ENCODE measurements around the gene WDR35. TPM values are rescaled to one million over a fixed set of nuclear protein-coding genes. Genes with fewer than 3 reads are reported as not detected.

The WDR35 gene
- total RNA-seq, 1 experiment from 2014 or later: 8.2 TPM

- Histone ChIP-seq H3K4me1 (replicated peaks; ENCODE audit: insufficient read depth) (no peaks in the 10 kb centered on the region), H3K36me3 (ENCODE audit: low read depth) (no peaks in the 10 kb centered on the region), H3K4me2 (no peak overlapping the region), H3F3A (ENCODE audit: insufficient read depth, low read depth) (no peaks in the 10 kb centered on the region), H3K27ac (no peak overlapping the region), H3K27me3 (ENCODE audit: insufficient read depth, low read depth) (no peaks in the 10 kb centered on the region), H3K9me3 (ENCODE audit: insufficient read depth, low read depth) (no peaks in the 10 kb centered on the region), H3K79me2 (ENCODE audit: low read depth) (no peaks in the 10 kb centered on the region), H4K20me1 (ENCODE audit: insufficient read depth) (no peaks in the 10 kb centered on the region), H3K4me3 (no peak overlapping the region), H3K9me2 (ENCODE audit: insufficient read depth) (no peaks in the 10 kb centered on the region), H2AFZ (no peak overlapping the region)
- no TSS peak for BruUV-seq (replicated peaks)
- ChIA-PET CTCF (no interaction called here), POLR2A (ENCODE audit: unreplicated experiment) (no interaction called here)
- no peak for DNase-seq
- TF ChIP-seq CTCF (conservative IDR thresholded peaks at IDR 0.05): no peak
- no peak for TF ChIP-seq EZH2 (IDR thresholded peaks at IDR 0.05; ENCODE audit: low read depth)
- intact Hi-C loops (cut with micrococcal nuclease; ENCODE audit: unreplicated experiment): no loop called here
Observed at GRCh38 chr2:19868224-19868623, 121.7 kb downstream of the WDR35 start.

- ChIA-PET POLR2A (ENCODE audit: unreplicated experiment) (no interaction called here), CTCF (no interaction called here)
- no peaks in the 10 kb centered on the region for H4K20me1 ChIP-seq (ENCODE audit: insufficient read depth)
- no peak overlapping the region for H2AFZ ChIP-seq
- intact Hi-C loops (cut with micrococcal nuclease; ENCODE audit: unreplicated experiment): no loop called here
- H3K27me3 ChIP-seq (ENCODE audit: insufficient read depth, low read depth): no peaks in the 10 kb centered on the region
- no peaks in the 10 kb centered on the region for H3K9me3 ChIP-seq (ENCODE audit: insufficient read depth, low read depth)
- no peaks in the 10 kb centered on the region for H3K9me2 ChIP-seq (ENCODE audit: insufficient read depth)
- H3K4me2 ChIP-seq: no peak overlapping the region
- no peak for DNase-seq
- TF ChIP-seq CTCF (conservative IDR thresholded peaks at IDR 0.05): no peak
- no peak for TF ChIP-seq EZH2 (IDR thresholded peaks at IDR 0.05; ENCODE audit: low read depth)
- H3K79me2 ChIP-seq (ENCODE audit: low read depth): no peaks in the 10 kb centered on the region
- H3F3A ChIP-seq (ENCODE audit: insufficient read depth, low read depth): no peaks in the 10 kb centered on the region
- no peak overlapping the region for H3K4me3 ChIP-seq
- H3K36me3 ChIP-seq (ENCODE audit: low read depth): no peaks in the 10 kb centered on the region
- no peak overlapping the region for H3K27ac ChIP-seq
- H3K4me1 ChIP-seq (replicated peaks; ENCODE audit: insufficient read depth): peaks cover 8% of the 10 kb centered on the region
- BruUV-seq (replicated peaks): no TSS peak
Observed at GRCh38 chr2:19866771-19867170, 123.1 kb downstream of the WDR35 start.

- Histone ChIP-seq H3K79me2 (ENCODE audit: low read depth) (no peaks in the 10 kb centered on the region), H3F3A (ENCODE audit: insufficient read depth, low read depth) (no peaks in the 10 kb centered on the region), H3K4me1 (replicated peaks; ENCODE audit: insufficient read depth) (peaks cover 14% of the 10 kb centered on the region), H3K9me2 (ENCODE audit: insufficient read depth) (no peaks in the 10 kb centered on the region), H3K9me3 (ENCODE audit: insufficient read depth, low read depth) (no peaks in the 10 kb centered on the region), H3K4me3 (no peak overlapping the region), H3K27me3 (ENCODE audit: insufficient read depth, low read depth) (no peaks in the 10 kb centered on the region), H3K36me3 (ENCODE audit: low read depth) (no peaks in the 10 kb centered on the region), H2AFZ (no peak overlapping the region), H3K4me2 (no peak overlapping the region), H4K20me1 (ENCODE audit: insufficient read depth) (no peaks in the 10 kb centered on the region), H3K27ac (no peak overlapping the region)
- TF ChIP-seq EZH2 (IDR thresholded peaks at IDR 0.05; ENCODE audit: low read depth) (no peak), CTCF (conservative IDR thresholded peaks at IDR 0.05) (no peak)
- ChIA-PET POLR2A (ENCODE audit: unreplicated experiment) (interaction anchor here (0.6 kb wide), 1 partner anchor 71 kb away, joined by 9 read pairs; no protein-coding TSS in a partner anchor), CTCF (interaction anchor here (0.6 kb wide), 1 partner anchor 503 kb away, joined by 5 read pairs; no protein-coding TSS in a partner anchor)
- no TSS peak for BruUV-seq (replicated peaks)
- no peak for DNase-seq
- intact Hi-C loops (cut with micrococcal nuclease; ENCODE audit: unreplicated experiment): no loop called here
Observed at GRCh38 chr2:19865151-19865550, 124.8 kb downstream of the WDR35 start.
